ENCODE measurements around the gene KIF3C. TPM values are rescaled to one million over a fixed set of nuclear protein-coding genes. Genes with fewer than 3 reads are reported as not detected.
"Not testable (repeated sequence)": the region's sequence is repeated elsewhere in the genome, so short reads cannot be mapped to it uniquely, and the experiment has no call there.

Gene KIF3C
- total and polyA plus RNA-seq, 2 donors (not counting 1 experiment from before 2014, with no cell fraction given), result 9.7 to 13.0 TPM

DNA sequence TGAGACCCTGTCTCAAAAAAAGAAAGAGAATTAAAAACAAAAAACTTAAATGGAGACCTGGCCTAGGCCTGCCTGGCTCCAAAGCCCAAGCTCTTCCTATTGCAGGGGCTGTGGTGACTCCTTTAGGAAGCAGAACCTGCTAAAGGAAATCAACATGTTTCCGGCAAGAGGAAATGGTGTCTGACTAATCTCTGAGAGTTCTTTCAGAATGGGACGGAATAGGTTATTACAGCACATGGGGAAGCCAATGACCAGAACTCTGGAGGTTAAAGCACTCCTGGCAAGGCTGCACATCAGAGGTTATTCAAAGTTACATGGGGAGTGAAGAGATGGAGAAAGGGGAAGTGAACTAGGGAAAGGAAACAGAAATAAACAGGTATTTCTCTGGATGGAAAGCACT lies 21.4 kb downstream of the KIF3C start:
- H3K9ac ChIP-seq (ENCODE audit: insufficient read depth, low read length), result no peak overlapping the region
- H3K36me3 ChIP-seq (ENCODE audit: control insufficient read depth, insufficient read depth, low read length), result no peaks in the 10 kb centered on the region
- H3K27ac ChIP-seq (ENCODE audit: insufficient read depth, low read length), result no peak overlapping the region
- H3K4me3 ChIP-seq (replicated peaks in 1 of 4; ENCODE audit: control extremely low read depth in 1 of 4, insufficient read depth in 1 of 4, low read depth in 3 of 4, low read length in 4 of 4), result no peak overlapping the region
- no peaks in the 10 kb centered on the region for H3K4me1 ChIP-seq (ENCODE audit: control insufficient read depth, extremely low read depth, insufficient read depth, low read length)
- no peak overlapping the region for H3K4me2 ChIP-seq (ENCODE audit: extremely low read depth, insufficient read depth, low read length)
- DNase-seq (ENCODE audit: low read depth in 2 of 2), result peak; percentile 31 to 54
- H2AFZ ChIP-seq (ENCODE audit: low read length), result no peak overlapping the region
- H3K27me3 ChIP-seq (ENCODE audit: control insufficient read depth, insufficient read depth, low read length), result no peaks in the 10 kb centered on the region
- TF ChIP-seq EZH2 (IDR thresholded peaks at IDR 0.05; ENCODE audit: low read length, missing control alignments), result no peak
- no peak for TF ChIP-seq CTCF (conservative IDR thresholded peaks at IDR 0.05 in 1 of 2, IDR thresholded peaks at IDR 0.05 in 1 of 2; ENCODE audit: low read depth in 1 of 2, low read length in 2 of 2)
- no peaks in the 10 kb centered on the region for H4K20me1 ChIP-seq (ENCODE audit: control insufficient read depth, extremely low read depth, insufficient read depth, low read length)
- H3K79me2 ChIP-seq (ENCODE audit: control insufficient read depth, insufficient read depth, low read length), result no peaks in the 10 kb centered on the region
- no peaks in the 10 kb centered on the region for H3K9me3 ChIP-seq (ENCODE audit: control insufficient read depth, insufficient read depth, low read depth, low read length)

- no peak overlapping the region for H3K4me3 ChIP-seq (replicated peaks in 1 of 4; ENCODE audit: control extremely low read depth in 1 of 4, insufficient read depth in 1 of 4, low read depth in 3 of 4, low read length in 4 of 4)
- no peaks in the 10 kb centered on the region for H3K36me3 ChIP-seq (ENCODE audit: control insufficient read depth, insufficient read depth, low read length)
- H3K4me2 ChIP-seq (ENCODE audit: extremely low read depth, insufficient read depth, low read length), result no peak overlapping the region
- no peak overlapping the region for H3K9ac ChIP-seq (ENCODE audit: insufficient read depth, low read length)
- no peaks in the 10 kb centered on the region for H3K9me3 ChIP-seq (ENCODE audit: control insufficient read depth, insufficient read depth, low read depth, low read length)
- no peaks in the 10 kb centered on the region for H3K79me2 ChIP-seq (ENCODE audit: control insufficient read depth, insufficient read depth, low read length)
- DNase-seq (ENCODE audit: low read depth in 2 of 2), result no peak
- H3K27ac ChIP-seq (ENCODE audit: insufficient read depth, low read length), result no peak overlapping the region
- TF ChIP-seq CTCF (conservative IDR thresholded peaks at IDR 0.05 in 1 of 2, IDR thresholded peaks at IDR 0.05 in 1 of 2; ENCODE audit: low read depth in 1 of 2, low read length in 2 of 2), result no peak
- TF ChIP-seq EZH2 (IDR thresholded peaks at IDR 0.05; ENCODE audit: low read length, missing control alignments), result no peak
- H3K27me3 ChIP-seq (ENCODE audit: control insufficient read depth, insufficient read depth, low read length), result no peaks in the 10 kb centered on the region
- H2AFZ ChIP-seq (ENCODE audit: low read length), result no peak overlapping the region
- H3K4me1 ChIP-seq (ENCODE audit: control insufficient read depth, extremely low read depth, insufficient read depth, low read length), result no peaks in the 10 kb centered on the region
- H4K20me1 ChIP-seq (ENCODE audit: control insufficient read depth, extremely low read depth, insufficient read depth, low read length), result no peaks in the 10 kb centered on the region
These were observed 21.9 kb downstream of the KIF3C start for GRCh38 chr2:25960396-25960795.

DNA sequence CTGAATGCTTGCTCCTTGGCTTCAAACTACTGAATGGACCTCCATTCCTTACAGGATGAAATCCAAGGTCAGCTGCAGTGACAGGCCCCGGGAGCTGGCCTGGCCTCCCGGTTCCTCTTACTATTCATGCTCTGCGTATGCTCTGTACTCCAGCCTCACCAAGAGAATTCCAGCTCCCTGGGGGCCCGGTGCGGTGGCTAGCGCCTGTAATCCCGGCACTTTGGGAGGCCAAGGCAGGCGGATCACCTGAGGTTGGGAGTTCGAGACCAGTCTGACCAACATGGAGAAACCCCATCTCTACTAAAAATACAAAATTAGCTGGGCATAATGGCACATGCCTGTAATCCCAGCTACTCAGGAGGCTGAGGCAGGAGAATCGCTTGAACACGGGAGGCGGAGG lies 23.7 kb downstream of the KIF3C start:
- not testable (repeated sequence) for DNase-seq (ENCODE audit: low read depth in 2 of 2)

More for the DNA sequence above, 23.7 kb downstream of the KIF3C start:
- H4K20me1 ChIP-seq (ENCODE audit: control insufficient read depth, extremely low read depth, insufficient read depth, low read length); H2AFZ ChIP-seq (ENCODE audit: low read length); H3K27me3 ChIP-seq (ENCODE audit: control insufficient read depth, insufficient read depth, low read length); H3K27ac ChIP-seq (ENCODE audit: insufficient read depth, low read length); H3K4me1 ChIP-seq (ENCODE audit: control insufficient read depth, extremely low read depth, insufficient read depth, low read length); H3K79me2 ChIP-seq (ENCODE audit: control insufficient read depth, insufficient read depth, low read length); H3K36me3 ChIP-seq (ENCODE audit: control insufficient read depth, insufficient read depth, low read length); H3K9me3 ChIP-seq (ENCODE audit: control insufficient read depth, insufficient read depth, low read depth, low read length); H3K4me2 ChIP-seq (ENCODE audit: extremely low read depth, insufficient read depth, low read length); H3K4me3 ChIP-seq (replicated peaks in 1 of 4; ENCODE audit: control extremely low read depth in 1 of 4, insufficient read depth in 1 of 4, low read depth in 3 of 4, low read length in 4 of 4); H3K9ac ChIP-seq (ENCODE audit: insufficient read depth, low read length): not testable (repeated sequence)

Data from fibroblast of lung (primary cell).